K562 (cell line): ENCODE results near the gene PSMB10. TPM values are rescaled to one million over a fixed set of nuclear protein-coding genes. Genes with fewer than 3 reads are reported as not detected.

ENCODE experiments used
- ATAC-seq: fragments of 200-7000 bp; cut with Tn5 transposase; 3 replicates; pipeline ENCODE4 v1.9.1; 2020; ENCODE audit warnings: moderate library complexity
- BruUV-seq: library from RNA; stranded (reverse); fragments of 400-500 nt; replicated peaks from 2 replicates; lab custom pipeline; 2021; lab: Mats Ljungman, UMichigan
- CTCF ChIA-PET: fragments of 300-600 bp; formaldehyde crosslinking; extraction: SDS; loops from one replicate; lab custom pipeline; 2021; ENCODE audit warnings: low intra/inter-chr PET ratio; lab: Yijun Ruan, JAX
- POLR2A ChIA-PET: fragments of 300-600, 350-650 bp; sonication (Branson Sonifier 250); formaldehyde crosslinking; extraction: SDS; loops from one replicate; lab custom pipeline; 2021; ENCODE audit warnings: antibody characterized with exemption, inconsistent platforms; lab: Yijun Ruan, JAX
- DNase-seq, 4 experiments: peaks; one replicate each; pipeline versions ENCODE4 v3.0.0 to v3.0.0-alpha.2; 2011 to 2018; ENCODE audit warnings: low spot score in 3 of 4, mixed read lengths in 3 of 4; ENCODE audit errors: extremely low read depth in 1 of 4
- FAIRE-seq: peaks from 2 replicates; lab custom pipeline; 2011; peaks lifted over from hg19 to GRCh38; lab: Jason Lieb, UNC
- H2AFZ ChIP-seq: 2 replicates; pipeline ENCODE4 v1.6.0; 2011; ENCODE audit warnings: low read depth, low read length, control low read depth, inconsistent platforms
- H3K27ac ChIP-seq: fragments of 200-600 bp; 3 replicates; pipeline ENCODE4 v1.8.0; 2011; ENCODE audit warnings: low read depth, mild to moderate bottlenecking, control low read depth, inconsistent platforms, low read length, moderate library complexity, mixed read lengths; ENCODE audit errors: extremely low read depth
- H3K27me3 ChIP-seq, 2 experiments: fragments of 300-600 bp in 1 of 2; 2 replicates in 1 of 2; 3 replicates in 1 of 2; pipeline versions ENCODE4 v1.6.0 to v1.8.0; 2011; ENCODE audit warnings: inconsistent platforms in 2 of 2, low read length in 2 of 2, mild to moderate bottlenecking in 1 of 2, mixed read lengths in 1 of 2, moderate library complexity in 1 of 2; ENCODE audit not compliant: control insufficient read depth in 2 of 2, insufficient read depth in 2 of 2
- H3K36me3 ChIP-seq: fragments of 300-600 bp; 3 replicates; pipeline ENCODE4 v1.8.0; 2011; ENCODE audit warnings: mild to moderate bottlenecking, low read length, inconsistent platforms; ENCODE audit not compliant: control insufficient read depth, insufficient read depth
- H3K4me1 ChIP-seq, 2 experiments: fragments of 200-600 bp in 1 of 2; replicated peaks in 1 of 2; 2 replicates in 1 of 2; 3 replicates in 1 of 2; pipeline versions ENCODE4 v1.5.1 to v1.8.0; 2011; ENCODE audit warnings: inconsistent platforms in 2 of 2, low read length in 2 of 2, mild to moderate bottlenecking in 1 of 2, mixed read lengths in 1 of 2, moderate library complexity in 1 of 2; ENCODE audit not compliant: control insufficient read depth in 2 of 2, insufficient read depth in 2 of 2
- H3K4me2 ChIP-seq: 2 replicates; pipeline ENCODE4 v1.6.1; 2011; ENCODE audit warnings: low read length, control low read depth, inconsistent platforms, mixed read lengths; ENCODE audit not compliant: insufficient read depth
- H3K4me3 ChIP-seq: fragments of 200-600 bp; sonication (generic), shearing (Covaris generic); 2 replicates; pipeline ENCODE4 v1.5.1; 2016; ENCODE audit warnings: control low read depth, inconsistent platforms
- H3K79me2 ChIP-seq: fragments of 200-600 bp; 3 replicates; pipeline ENCODE4 v1.8.0; 2011; ENCODE audit warnings: low read length, inconsistent platforms; ENCODE audit not compliant: control insufficient read depth, insufficient read depth
- H3K9ac ChIP-seq, 2 experiments: 2 replicates each; pipeline versions ENCODE4 v1.6.0 to v1.6.1; 2011; ENCODE audit warnings: low read depth in 2 of 2, low read length in 2 of 2, control low read depth in 1 of 2, inconsistent platforms in 1 of 2, mild to moderate bottlenecking in 1 of 2, mixed read lengths in 1 of 2; ENCODE audit not compliant: insufficient read depth in 1 of 2
- H3K9me1 ChIP-seq: one replicate; pipeline ENCODE4 v1.6.0; 2011; ENCODE audit warnings: inconsistent platforms, mild to moderate bottlenecking, low read length, moderate library complexity; ENCODE audit not compliant: control insufficient read depth, insufficient read depth
- H3K9me3 ChIP-seq: replicated peaks from 2 replicates; pipeline ENCODE4 v1.5.1; 2011; ENCODE audit warnings: low read depth, low read length, inconsistent platforms; ENCODE audit not compliant: control insufficient read depth, insufficient read depth
- H4K20me1 ChIP-seq: replicated peaks from 2 replicates; pipeline ENCODE4 v1.6.1; 2011; ENCODE audit warnings: low read length, inconsistent platforms, mixed read lengths; ENCODE audit not compliant: control insufficient read depth, insufficient read depth
- CTCF ChIP-seq, 3 experiments: IDR thresholded peaks in 2 of 3; conservative IDR thresholded peaks in 1 of 3; 2 replicates each; pipeline ENCODE4 v1.5.1; 2011 to 2012; ENCODE audit warnings: low read length in 3 of 3, mild to moderate bottlenecking in 3 of 3, control low read depth in 2 of 3, improper control_type of control experiment in 1 of 3, inconsistent platforms in 1 of 3, low read depth in 1 of 3, mixed read lengths in 1 of 3, moderate library complexity in 1 of 3; ENCODE audit not compliant: insufficient read depth in 2 of 3
- HDAC2 ChIP-seq: fragments of 450-650 bp; IDR thresholded peaks from 2 replicates; pipeline ENCODE4 v1.6.1; 2016; ENCODE audit warnings: mild to moderate bottlenecking
- NFIC ChIP-seq: fragments of 450-650 bp; IDR thresholded peaks from 2 replicates; pipeline ENCODE4 v1.6.1; 2017; ENCODE audit warnings: mild to moderate bottlenecking, inconsistent platforms
- NFIX ChIP-seq: fragments of 250-450 bp; sonication (Bioruptor Pico); IDR thresholded peaks from 2 replicates; pipeline ENCODE4 v1.4.0; 2020; ENCODE audit warnings: low read depth, mild to moderate bottlenecking, moderate library complexity
- POLR2B ChIP-seq: fragments of 450-650 bp; IDR thresholded peaks from 2 replicates; pipeline ENCODE4 v1.6.1; 2018; ENCODE audit warnings: low read depth; ENCODE audit not compliant: partially characterized antibody
- POLR2G ChIP-seq: fragments of 200-400 bp; formaldehyde crosslinking; IDR thresholded peaks from 2 replicates; pipeline ENCODE4 v1.6.1; 2017; ENCODE audit warnings: low read depth, mild to moderate bottlenecking, antibody characterized with exemption, low read length, moderate library complexity
- RAD21 ChIP-seq, 2 experiments: fragments of 250-450 bp in 1 of 2; fragments of 450-650 bp in 1 of 2; sonication (Bioruptor Pico) in 1 of 2; formaldehyde crosslinking in 1 of 2; IDR thresholded peaks in 1 of 2; conservative IDR thresholded peaks in 1 of 2; 2 replicates each; pipeline versions ENCODE4 v1.4.0 to v1.8.0; 2020 to 2022; ENCODE audit warnings: mild to moderate bottlenecking in 2 of 2, moderate library complexity in 1 of 2
- RBFOX2 ChIP-seq: fragments of 200-400 bp; formaldehyde crosslinking; IDR thresholded peaks from 2 replicates; pipeline ENCODE4 v1.6.1; 2017; ENCODE audit warnings: low read depth, mild to moderate bottlenecking, low read length, moderate library complexity
- SMARCE1 ChIP-seq: fragments of 450-650 bp; IDR thresholded peaks from 2 replicates; pipeline ENCODE4 v1.7.1; 2016; ENCODE audit warnings: mild to moderate bottlenecking
- XRCC4 ChIP-seq: IDR thresholded peaks from one replicate; pipeline ENCODE4 v1.6.1; 2011; ENCODE audit not compliant: insufficient read depth, insufficient read length; ENCODE audit errors: extremely low read depth
- WGBS: fragments of 100-300 bp; shearing (Covaris generic); methylation state at CpG from one replicate; pipeline ENCODE4 v1.1.6; 2016; ENCODE audit warnings: low coverage, mixed read lengths; ENCODE audit not compliant: insufficient coverage; ENCODE audit errors: missing lambda C conversion rate; 5-methylcytosine and 5-hydroxymethylcytosine counted together
- in situ Hi-C: fragments of 300-500 bp; cut with MboI; formaldehyde crosslinking; loops from 4 replicates; pipeline ENCODE4 v1.15.0; 2018; ENCODE audit warnings: inconsistent platforms, mixed read lengths
- intact Hi-C: fragments of 100-400 bp; cut with micrococcal nuclease; formaldehyde crosslinking; loops from 2 replicates; pipeline ENCODE4 v1.14.2; 2022
- polyA plus RNA-seq, 8 experiments: library from polyadenylated mRNA; depleted of rRNA in 4 of 8; stranded (reverse) in 5 of 8; unstranded in 3 of 8; fragments of >200 nt; fragmentation: Nextera tagmentation in 2 of 8; fragmentation: Illumina TruSeq in 1 of 8; extraction: Ambion mirVana in 2 of 8; extraction: Trizol in 1 of 8; gene quantifications; 2 replicates each; pipeline versions ENCODE4 v1.2.1 to v1.2.3, GENCODE V29; 2011 to 2014; ENCODE audit warnings: inconsistent platforms in 1 of 8, missing spikeins in 1 of 8
- total RNA-seq, 7 experiments: library from RNA; depleted of rRNA in 6 of 7; stranded (reverse); fragments of >200 nt in 6 of 7; fragmentation: Illumina TruSeq in 2 of 7; extraction: Trizol in 2 of 7; gene quantifications; 2 replicates each; pipeline versions ENCODE4 v1.2.1 to v1.2.3, GENCODE V29; 2011 to 2021; ENCODE audit warnings: low replicate concordance in 1 of 7

PSMB10 gene
- total and polyA plus RNA-seq, 9 of the 15 experiments (the other 6 are each of a cell fraction or from before 2014, with no cell fraction given): 11.7 to 105 (median 51.0) TPM

GRCh38 chr16:67963662-67964321 lies 27.1 kb upstream of the PSMB10 start:
- no peak for FAIRE-seq
- in situ Hi-C loops: no loop called here
- intact Hi-C loops: no loop called here
- ChIA-PET POLR2A (interaction anchor here (0.6 to 1.5 kb wide), 7 partner anchors 14 to 118 kb away, joined by 3 to 5 read pairs (median 3); partner anchors contain the start of genes NUTF2 and PSMB10), CTCF (no interaction called here)
- peaks cover 23% of the 10 kb centered on the region for H4K20me1 ChIP-seq
- H3K4me3 ChIP-seq: no peak overlapping the region
- H3K27ac ChIP-seq: no peak overlapping the region
- WGBS: 81% methylated on average over 27 of the region's 32 CpGs
- H3K36me3 ChIP-seq: peaks cover 64% of the 10 kb centered on the region; the same call in 2 of the 3 replicates
- H2AFZ ChIP-seq: no peak overlapping the region
- no peaks in the 10 kb centered on the region for H3K27me3 ChIP-seq
- no peaks in the 10 kb centered on the region for H3K9me3 ChIP-seq
- no TSS peak for BruUV-seq
- H3K4me2 ChIP-seq: no peak overlapping the region
- H3K9me1 ChIP-seq: peaks cover 13% of the 10 kb centered on the region
- TF ChIP-seq POLR2B (peak; percentile 22), RAD21 (CRISPR knock-in tag; conservative IDR thresholded peaks at IDR 0.05 in 1 of 2, IDR thresholded peaks at IDR 0.05 in 1 of 2) (peak in 1 of 2 experiments; percentile 12; a peak in 1 of 4 replicates), NFIC (peak; percentile 93), CTCF (IDR thresholded peaks at IDR 0.05 in 2 of 3, conservative IDR thresholded peaks at IDR 0.05 in 1 of 3; ENCODE audit: insufficient read depth in 2 of 3, low read depth in 1 of 3, low read length in 3 of 3) (peak in 1 of 3 experiments; percentile 26; a peak in 2 of 6 replicates), XRCC4 (no peak), SMARCE1 (no peak), HDAC2 (no peak), POLR2G (peak; percentile 61; the same call in 1 of the 2 replicates), NFIX (CRISPR knock-in tag) (peak; percentile 11; the same call in 1 of the 2 replicates), RBFOX2 (peak; percentile 56)
- DNase-seq: peak; percentile 36 to 66 (median 58)
- H3K79me2 ChIP-seq: peaks cover 26% of the 10 kb centered on the region
- ATAC-seq: 0 out of 3 replicates have a peak, but pooled peaks have one; percentile 5
- H3K9ac ChIP-seq: peak overlapping the region in 1 of 2 experiments; percentile 24; a peak in 1 of 4 replicates
- H3K4me1 ChIP-seq: peaks cover 27 to 56% of the 10 kb centered on the region in 2 experiments; a peak in 4 of 5 replicates
